Fibroblast of lung (primary cell): ENCODE measurements around the gene WDR87.

Experiments used
- EZH2 ChIP-seq: IDR thresholded peaks from 2 replicates; pipeline ENCODE4 v1.5.1; 2012; ENCODE audit warnings: low read length, control low read depth, mild to moderate bottlenecking; ENCODE audit errors: missing control alignments
- TF ChIP-seq, protein P1 (sequence below), 2 donors: IDR thresholded peaks in 1 of 2; conservative IDR thresholded peaks in 1 of 2; 1 replicate in 1 of 2; 2 replicates in 1 of 2; pipeline ENCODE4 v1.5.1; 2011 to 2012; ENCODE audit warnings: low read length in 2 of 2, control low read depth in 1 of 2, inconsistent platforms in 1 of 2, low read depth in 1 of 2, mild to moderate bottlenecking in 1 of 2

DNA sequence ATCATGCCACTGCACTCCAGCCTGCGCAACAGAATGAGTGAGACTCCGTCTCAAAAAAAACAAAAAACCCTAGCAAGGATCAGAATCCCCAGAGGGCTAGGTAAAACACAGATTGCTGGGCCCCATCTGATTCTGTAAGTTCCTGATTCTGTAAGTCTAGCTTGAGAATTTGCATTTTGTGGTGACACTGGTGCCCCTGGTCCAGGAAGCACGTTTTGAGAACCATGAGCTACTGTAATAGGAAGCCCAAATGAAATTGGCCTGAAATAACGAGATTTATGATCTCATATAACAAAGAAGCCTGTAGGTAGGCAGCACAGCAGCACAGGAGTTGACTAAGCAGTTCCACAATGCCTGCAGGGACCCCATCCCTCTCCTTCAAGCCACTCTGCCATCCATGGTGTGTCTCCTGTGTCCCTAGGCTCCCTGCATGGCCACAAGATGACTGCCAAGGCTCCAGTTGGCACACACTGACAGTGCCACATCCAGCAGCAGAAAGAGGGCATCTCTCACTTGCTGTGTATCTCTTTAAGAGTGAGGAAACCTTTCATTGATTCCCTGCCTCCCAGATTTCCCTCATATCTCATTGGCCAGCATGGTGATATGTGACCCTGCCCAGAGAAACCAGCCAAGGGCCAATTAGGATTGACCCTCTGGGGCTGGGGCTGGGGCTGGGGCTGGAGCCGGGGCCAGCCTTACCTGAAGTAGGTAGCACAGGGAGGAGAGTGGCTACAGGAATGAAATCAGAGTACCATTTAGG lies 22.3 kb upstream of the WDR87 start:
- TF ChIP-seq, protein P1, sequence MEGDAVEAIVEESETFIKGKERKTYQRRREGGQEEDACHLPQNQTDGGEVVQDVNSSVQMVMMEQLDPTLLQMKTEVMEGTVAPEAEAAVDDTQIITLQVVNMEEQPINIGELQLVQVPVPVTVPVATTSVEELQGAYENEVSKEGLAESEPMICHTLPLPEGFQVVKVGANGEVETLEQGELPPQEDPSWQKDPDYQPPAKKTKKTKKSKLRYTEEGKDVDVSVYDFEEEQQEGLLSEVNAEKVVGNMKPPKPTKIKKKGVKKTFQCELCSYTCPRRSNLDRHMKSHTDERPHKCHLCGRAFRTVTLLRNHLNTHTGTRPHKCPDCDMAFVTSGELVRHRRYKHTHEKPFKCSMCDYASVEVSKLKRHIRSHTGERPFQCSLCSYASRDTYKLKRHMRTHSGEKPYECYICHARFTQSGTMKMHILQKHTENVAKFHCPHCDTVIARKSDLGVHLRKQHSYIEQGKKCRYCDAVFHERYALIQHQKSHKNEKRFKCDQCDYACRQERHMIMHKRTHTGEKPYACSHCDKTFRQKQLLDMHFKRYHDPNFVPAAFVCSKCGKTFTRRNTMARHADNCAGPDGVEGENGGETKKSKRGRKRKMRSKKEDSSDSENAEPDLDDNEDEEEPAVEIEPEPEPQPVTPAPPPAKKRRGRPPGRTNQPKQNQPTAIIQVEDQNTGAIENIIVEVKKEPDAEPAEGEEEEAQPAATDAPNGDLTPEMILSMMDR (conservative IDR thresholded peaks at IDR 0.05 in 1 of 2, IDR thresholded peaks at IDR 0.05 in 1 of 2; ENCODE audit: low read depth in 1 of 2, low read length in 2 of 2), result no peak
- no peak for TF ChIP-seq EZH2
